B cell (primary cell): Measurements from ENCODE around the gene ATF1.

Experiments
- CTCF ChIP-seq: fragments of 200-600 bp; IDR thresholded peaks from one replicate; pipeline ENCODE4 v1.8.0; 2022; ENCODE audit warnings: antibody characterized with exemption, mild to moderate bottlenecking
- EZH2 ChIP-seq: IDR thresholded peaks from 2 replicates; pipeline ENCODE4 v1.6.1; 2012; ENCODE audit warnings: borderline replicate concordance, low read depth, mild to moderate bottlenecking, moderate library complexity, low read length; ENCODE audit not compliant: insufficient read depth, poor library complexity, severe bottlenecking

GRCh38 chr12:50799908-50800307 lies 36.0 kb downstream of the ATF1 start:
- TF ChIP-seq EZH2 (no peak), CTCF (no peak)
